HG03135 (cell line): Measurements from ENCODE around the gene PEPD.

Experiments
- ATAC-seq: cut with Tn5 transposase; IDR thresholded peaks from one replicate; pipeline ENCODE4 v1.9.1; 2021; ENCODE audit warnings: mild to moderate bottlenecking, moderate library complexity; ENCODE audit not compliant: unreplicated experiment

The PEPD gene

DNA sequence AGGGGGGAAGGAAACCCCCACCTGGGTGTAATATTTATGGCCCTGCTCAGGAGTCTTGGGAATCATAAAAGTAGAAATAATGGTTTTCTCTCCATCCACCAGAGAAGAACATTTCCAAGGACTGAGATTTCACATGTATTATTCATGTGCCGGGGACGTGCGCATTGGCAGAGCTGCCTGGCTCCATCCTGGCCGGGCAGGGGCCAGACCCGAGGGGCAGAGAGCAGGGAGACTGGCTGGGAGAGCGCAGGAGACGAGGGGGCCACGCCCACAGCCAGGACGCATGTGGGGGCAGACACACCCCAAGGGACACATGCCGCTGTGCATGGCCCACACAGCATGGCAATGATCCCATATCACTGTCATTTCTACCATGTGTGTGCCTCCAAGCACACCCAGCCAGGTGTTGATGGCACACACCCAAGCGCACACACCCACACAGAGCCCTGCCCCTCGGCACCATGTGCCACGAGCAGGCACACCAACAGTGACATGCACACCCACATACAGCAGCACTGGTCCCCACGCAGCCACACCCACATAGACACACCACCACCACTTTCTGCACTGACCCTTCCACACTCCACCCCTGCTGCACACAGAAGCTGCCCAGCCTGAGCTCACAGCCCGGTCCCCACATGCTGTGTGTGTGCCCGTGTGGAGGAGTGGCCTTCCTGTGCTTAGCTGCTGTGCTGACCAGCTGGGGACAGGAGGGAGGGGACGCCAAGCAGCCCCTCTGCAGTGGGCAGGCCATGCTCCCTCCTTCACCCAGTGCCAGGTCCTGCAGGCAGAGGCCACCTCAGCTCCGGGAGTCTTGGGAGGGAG lies 108.8 kb downstream of the PEPD start:
- no peak for ATAC-seq

DNA sequence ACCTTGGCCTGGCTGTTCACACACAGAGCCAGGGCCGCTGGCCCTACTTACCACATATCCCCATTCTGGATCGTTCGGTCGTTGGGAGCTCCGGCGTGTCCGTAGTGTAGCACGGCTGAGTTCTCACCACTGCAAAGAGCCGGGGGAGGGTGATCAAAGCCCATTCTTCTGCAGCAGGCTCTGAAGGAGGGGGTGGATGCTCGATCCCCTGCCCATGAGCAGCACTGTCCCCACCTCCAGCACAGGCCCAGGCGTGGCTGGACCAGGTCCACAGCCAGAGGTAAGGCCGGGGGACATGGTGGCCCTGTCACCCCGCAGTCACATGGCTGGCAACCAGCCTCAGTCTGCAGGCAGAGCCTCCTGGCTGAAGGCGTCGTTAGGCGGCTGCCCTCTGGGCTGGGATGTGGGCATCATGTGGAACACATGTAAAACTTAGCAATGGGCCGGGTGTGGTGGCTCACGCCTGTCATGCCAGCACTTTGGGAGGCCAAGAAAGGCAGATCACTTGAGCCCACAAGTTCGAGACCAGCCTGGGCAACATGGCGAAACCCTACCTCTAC lies 109.9 kb downstream of the PEPD start:
- ATAC-seq = no peak

DNA sequence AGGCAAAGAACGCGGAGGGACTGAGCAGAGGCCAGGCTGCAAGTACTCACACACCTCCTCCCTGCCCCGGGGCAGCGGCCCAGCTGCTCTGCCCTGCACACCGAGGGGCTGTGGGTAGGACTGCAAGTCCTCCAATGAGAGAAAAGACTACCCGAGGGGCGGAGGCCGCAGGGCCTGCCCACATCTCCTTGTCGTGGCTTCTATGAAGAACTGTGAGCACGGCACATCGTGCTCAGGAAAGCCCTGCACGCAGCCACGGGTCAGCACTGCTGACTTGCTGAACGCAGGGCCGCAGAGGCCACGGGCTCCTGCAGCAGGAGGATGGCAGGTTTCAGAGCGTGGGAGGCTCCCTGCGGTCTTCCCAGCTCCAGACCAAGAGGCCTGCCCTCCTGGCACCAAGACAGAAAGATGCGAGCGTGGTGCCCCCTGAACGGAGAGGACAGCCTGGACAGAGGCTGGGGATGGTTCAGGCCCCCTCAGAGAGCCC lies 110.6 kb downstream of the PEPD start:
- ATAC-seq = no peak

DNA sequence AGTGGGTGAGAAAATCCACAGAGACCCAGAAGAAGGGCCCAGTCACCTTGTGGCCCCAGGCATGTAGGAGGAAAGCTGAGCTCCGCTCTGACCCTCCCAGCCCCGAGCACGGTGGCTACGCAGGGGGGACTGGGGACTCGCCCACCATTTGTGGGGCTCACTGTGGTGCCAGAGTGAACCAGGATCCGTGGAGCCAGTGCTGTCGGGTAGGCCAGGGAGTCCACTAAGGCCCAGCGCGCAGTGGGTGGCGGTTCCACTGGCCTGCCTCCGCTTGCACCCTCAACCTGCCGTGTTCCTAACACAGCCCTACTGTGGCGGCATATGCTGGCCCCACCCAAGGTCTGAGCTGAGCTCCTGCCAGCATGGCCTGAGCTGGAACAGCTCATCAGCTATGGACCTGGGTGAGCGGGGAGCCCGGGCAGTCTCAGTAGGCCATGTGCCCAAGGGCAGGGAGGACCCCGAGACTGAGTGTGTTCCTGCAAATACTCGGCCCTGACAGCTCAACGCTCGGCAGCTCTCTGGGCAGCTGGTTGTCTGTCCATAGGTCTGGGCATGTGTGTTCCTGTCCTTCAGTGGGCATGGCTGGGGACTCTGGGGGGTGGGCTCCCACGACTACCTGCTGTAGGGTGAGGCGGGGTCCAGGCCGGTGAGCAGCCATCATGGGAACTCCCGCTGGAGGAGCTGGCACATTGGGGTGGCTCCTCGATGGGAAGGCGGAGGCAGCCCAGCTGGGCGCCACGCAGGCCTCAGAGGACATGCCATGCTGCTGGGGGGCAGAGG lies 111.5 kb downstream of the PEPD start:
- no peak for ATAC-seq

DNA sequence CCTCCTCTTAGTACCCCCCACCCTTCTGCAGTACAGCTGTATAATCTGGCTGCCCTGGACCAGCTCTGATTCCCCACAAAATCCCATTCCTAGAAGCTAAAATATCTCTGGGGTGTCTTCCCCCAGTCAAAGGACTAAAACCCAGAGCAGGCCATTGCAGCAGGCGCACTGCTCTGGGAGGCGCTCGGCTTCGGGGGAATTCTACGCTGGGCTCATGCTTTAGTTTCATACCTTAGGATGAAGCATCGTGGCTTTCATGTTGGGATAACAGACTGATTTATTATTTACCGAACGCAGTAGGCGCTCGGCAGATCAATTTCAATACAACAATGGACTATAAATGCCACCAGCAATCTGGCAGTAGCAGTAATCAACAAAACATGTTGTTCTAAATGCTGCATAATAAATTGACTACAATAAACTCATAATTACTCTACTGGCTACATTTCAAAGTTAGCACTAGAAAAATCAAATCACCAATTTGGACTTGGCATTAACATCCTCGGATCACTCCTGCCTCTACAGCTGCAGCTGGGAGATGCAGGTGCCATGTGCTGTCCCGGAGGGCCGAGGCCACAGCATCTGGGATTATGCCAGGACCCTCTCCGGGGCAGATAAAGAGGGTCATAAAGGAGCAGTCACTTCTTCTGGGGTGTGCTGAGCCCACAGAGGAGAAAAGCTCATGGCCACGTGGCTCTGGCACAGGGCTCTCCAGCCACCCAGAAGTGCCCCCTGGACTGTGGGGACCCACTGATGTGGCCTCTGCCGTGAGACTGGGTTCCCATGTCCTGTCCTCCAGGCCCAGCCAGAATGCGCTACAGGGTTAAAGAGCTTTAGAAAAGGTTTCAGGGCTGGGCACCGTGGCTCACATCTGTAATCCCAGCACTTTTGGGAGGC lies 112.8 kb downstream of the PEPD start:
- no peak for ATAC-seq

DNA sequence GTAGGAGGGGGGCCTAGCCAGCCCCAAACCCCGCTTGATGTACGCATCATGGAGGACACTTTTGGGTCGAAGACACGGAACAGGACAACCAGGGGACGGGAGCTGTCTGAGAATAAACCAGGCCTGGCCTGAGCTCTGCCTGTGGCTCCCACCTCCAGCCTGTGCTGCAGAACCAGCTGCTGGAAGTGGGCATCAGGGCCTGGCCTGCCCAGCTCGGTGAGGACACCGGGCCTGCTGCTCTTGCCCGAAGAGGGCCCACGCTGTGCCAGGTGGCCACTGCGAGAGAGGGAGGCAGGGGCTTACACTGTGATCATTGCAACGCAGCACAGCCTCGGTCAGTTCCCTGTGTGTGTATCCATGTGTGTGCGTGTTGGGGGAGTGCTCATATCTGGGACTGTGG lies 113.5 kb downstream of the PEPD start:
- ATAC-seq = no peak

DNA sequence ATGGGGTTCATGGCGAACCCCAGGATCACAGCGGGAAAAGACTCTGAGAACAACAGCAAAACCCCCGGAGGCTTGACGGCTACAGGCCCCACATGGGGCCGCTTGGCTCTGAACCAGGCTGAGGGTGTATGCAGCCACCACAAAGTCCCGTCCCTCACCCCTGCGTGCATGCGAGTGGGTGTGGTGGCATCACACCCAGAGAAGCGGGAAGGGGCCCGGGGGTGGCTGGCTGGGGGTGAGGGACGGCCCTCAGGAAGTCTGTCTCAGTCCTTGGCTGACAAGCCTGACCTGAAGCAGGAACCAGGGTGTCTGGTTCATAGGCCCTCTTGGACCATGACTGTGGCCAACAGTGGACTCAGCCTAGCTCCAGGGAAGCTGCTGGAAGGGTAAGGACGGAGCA lies 113.9 kb downstream of the PEPD start:
- no peak for ATAC-seq

DNA sequence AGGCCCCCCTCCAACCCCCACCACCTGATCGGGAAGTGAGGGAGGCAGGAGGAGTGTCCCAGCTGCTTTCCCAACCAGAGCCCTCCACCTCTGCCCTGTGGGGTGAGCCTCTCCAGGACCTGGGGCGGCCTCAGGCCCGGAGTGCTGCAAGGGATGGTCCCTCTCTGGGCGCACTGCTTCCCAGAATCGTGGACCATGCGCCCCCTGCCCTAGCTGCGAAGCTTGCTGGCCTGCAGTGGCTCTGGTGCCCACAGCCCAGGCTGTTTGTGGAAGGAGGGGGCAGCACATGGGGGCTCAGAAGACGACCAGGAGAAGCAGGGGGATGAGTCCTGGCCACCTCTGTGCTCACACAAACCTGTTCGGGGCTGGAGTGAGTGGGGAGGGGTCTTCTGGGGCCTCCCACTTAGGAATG lies 114.4 kb downstream of the PEPD start:
- no peak for ATAC-seq

DNA sequence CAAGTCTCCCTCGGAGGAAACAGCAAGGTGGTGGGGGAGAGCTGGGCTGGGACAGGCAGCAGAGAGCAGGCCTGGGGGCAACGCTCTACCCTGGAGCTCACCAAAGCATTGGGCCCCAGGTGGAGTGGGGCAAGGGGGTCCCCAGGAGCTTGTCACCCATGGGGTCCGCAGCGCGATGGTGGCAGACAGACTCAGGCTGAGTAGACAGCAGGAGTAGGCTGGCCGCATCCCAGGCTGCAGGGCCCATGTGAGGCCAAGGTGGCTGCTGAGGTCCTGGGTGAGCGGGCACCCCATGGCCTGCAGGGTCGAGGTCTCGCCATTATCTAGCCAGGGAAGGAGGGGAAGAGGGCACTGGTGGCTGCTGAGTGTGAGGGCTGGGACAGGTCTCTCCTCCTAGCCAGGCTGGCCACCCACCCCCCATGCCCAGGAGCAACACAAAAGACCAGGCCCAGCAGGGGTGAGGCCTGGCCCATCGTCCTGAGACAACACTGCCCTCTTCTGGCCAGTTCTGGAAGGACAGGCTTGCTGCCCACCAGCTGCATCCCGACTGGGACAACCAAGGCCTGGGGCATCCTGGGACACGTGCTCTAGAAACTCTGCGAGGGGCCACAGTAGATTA lies 115.0 kb downstream of the PEPD start:
- ATAC-seq = no peak

DNA sequence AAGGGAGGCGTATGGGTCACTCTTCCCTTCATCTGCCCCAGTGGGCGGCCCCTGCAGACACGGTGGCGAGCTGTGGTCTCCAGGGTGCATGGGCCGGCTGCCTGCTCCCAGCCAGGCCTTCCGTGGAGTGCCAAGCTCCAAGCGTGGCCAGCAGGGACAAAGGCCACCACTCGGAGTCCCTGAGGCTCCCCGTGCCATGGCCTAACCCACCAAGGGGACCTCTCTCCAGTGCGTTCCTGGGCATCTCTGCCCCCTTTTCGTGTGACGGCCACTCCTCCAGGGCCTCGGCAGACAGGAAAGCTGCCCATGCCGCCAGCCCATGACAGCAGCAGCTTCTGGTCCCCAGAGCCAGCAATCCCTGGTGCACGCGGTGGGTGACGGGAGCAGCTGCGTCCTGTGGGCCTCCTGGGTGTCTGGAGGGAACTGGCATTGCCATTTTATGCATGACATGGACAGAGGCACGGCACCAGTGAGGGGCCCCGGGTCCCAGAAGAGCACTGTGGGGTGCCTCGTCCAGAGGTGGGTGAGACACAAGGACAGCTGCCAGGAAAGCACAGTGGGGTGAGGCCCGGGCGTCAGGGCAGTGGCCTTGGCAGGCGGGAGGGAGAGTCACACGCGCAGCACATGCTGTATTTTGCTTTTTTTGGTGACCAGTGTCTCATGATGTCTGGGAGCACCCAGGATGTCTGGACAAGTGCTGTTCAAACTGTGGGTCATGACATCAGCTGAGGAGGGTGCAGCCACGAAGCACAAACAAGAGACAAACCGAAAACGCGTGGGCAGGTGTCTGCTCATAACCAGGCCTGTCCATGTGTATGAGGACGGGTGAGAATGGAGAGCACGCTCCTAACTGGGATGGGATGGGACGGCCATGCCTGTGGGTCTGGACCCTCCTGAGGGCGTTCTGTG lies 115.8 kb downstream of the PEPD start:
- ATAC-seq = no peak

DNA sequence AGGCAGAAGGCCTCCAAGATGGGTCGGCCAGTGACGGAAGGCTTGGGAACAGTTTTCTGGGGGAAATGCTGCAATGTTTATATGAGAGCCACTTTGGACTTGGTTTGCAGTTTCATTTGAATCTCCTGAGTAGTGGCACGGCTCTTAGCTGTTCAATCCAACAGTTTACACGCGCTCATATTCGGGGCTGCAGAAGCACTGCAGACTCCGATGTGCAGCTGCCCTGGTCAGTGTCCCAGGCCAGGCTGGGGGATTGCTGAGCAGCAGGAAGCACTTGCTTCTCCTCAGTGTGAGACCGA lies 116.4 kb downstream of the PEPD start:
- ATAC-seq = no peak

DNA sequence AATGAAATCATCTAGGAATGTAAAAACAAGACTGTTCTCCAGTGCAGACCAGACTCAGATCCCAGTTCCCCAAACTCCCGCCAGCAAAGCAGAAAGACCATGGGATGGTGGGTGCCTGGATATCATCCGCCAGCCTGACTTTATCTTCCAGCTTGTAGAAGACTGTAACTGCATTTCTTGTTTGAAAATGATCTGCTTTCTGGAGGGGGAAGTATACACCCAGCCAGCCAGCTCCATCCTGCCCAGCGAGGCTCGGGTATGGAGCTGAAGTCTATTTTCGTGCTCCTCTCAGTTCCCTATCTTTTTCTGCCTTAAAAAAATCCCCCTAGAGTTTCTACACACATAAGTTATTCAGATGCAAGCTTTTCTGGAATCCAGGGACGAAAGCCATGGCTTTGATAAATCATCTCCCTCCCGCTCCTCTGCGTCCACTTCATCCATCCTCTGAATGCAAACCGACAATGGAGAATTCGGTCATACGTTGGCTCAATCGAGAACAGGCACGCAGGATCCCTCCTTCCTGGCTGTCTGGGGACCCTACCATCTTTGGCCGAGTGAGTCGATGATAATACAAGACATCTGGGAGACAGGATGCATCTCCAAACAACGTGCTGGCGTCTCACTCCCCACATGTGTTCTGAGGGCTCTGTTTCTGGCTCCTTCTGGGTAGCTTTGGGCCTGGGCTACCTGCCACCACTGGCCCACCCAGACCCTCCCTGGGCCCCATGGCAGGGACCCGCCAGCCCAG lies 116.9 kb downstream of the PEPD start:
- no peak for ATAC-seq

DNA sequence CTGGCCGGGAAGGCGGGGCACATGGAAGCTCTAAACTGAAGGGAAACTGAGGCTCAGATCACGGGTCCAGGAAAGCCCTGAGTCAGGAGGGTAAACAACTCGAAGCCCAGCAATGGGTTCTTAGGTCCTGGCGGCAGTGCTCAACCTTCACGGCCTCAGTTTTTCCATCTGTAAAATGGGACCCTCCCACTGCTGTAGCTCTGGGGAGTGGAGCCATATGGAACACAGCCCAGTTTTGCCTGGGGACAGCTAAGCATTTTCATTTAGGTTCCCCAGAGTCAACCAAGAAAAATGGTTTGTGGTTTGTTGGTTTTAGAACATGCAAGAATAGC lies 117.7 kb downstream of the PEPD start:
- no peak for ATAC-seq

DNA sequence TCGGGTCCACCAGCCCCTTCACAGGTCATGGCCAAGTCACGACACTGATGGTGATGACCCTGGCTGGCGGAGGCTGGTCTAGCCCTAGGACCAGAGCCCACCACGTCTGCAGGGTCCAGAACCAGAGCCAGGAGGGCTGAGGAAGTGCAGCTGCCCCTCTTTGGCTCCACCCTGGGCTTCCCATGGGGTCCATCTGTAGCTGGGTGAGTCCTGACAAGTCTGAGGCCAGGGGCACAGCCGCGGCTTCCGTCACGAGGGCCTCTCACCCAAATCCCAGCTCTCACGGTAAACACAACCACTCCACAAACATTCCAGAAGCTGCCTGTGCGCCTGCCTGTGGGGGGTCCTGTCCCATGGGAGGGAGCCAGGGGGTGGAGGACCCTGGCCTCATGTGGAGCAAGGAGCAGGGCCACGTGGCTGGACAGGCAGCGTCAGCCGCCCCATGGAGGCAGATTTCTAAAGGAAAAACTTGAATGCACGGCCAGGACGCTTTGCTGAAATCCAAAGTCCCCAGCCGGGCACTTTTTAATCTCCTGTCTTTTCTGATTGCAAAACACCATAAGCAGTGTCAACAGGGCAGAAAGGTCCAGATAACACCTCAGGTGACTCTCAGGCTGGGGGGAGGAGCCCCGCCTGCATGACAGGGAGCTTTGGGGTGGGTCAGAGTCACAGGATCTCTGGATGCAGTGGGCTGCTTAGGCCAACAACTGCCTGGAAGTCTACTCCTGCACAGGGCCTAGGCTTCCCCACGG lies 118.2 kb downstream of the PEPD start:
- no peak for ATAC-seq

DNA sequence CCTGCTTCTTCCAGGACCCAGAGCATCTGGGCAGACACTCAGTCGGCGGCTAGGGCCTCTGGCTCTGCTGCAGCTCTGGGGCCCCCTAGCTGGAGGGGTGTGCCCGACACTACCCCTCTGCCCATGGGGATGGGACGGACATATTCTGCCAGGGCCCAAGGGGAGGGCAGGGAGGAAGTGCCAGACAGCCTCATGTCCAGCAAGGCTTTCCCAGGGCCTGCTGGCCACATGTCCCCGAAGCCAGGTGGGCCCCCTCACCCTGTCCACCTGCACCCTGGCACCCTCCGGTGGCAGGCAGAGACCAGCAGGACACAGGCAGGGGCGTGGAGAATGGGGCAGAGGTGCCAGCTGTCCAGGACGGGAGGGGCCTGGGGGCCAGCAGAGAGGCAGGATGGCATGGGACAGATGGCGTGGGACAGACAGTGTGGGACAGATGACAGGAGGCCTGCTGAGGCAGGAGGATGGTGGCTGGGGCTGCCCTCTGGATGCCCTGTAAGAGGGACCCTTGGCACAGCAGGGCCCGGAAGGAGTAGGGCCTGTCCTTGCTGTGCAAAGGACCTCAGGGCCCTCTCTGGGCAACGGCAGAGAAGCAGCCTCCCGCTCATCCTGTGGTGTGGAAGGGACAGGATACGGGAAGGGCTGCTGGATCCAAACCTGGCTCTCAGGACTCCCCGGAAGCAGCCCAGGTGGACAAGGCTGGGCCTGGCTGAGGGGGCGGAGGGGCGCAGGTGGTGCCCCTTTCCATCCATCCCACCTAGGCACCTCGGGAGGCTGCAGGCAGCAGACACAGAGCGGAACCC lies 119.0 kb downstream of the PEPD start:
- ATAC-seq = no peak

DNA sequence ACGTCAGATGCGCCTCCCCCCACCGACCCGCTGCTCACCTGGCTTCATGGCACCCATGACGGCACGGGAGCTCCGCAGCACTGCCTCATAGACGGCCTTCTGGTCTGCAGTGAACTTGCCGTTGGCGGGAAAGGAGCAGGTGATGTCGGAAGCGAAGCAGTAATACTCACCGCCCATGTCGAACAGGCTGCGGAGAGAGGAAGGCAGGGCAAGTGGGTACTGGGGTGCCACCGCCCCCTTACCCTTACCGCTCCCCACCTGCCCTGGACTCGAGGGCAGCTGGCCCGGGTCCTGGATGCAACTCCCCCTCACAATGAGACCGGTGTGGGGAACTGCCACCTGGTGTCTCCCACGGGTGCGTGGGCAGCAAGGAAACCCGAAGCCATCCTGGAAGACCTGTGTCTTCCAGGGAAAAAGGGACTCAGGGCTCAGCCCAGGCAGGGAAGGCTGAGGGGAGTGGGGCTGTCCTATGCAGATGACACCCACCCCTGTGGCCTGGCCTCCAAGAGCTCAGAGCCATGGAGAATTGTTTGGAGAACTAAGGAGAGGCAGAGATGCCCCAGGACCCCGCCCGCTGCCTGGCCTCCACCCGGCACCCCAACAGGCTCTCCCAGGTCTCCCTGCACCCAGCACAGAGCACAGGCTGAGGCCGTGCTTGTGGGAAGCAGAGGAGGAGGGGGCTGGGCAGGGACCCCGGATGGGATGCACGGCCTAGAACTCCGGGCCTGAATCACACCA lies 119.7 kb downstream of the PEPD start:
- ATAC-seq = no peak
